NAMALWA (cell line): ENCODE measurements around the gene KCNMA1.

ENCODE experiments used
- DNase-seq: peaks from one replicate; pipeline ENCODE4 v3.0.0-alpha.2; 2015; ENCODE audit warnings: low spot score

Gene KCNMA1

DNA sequence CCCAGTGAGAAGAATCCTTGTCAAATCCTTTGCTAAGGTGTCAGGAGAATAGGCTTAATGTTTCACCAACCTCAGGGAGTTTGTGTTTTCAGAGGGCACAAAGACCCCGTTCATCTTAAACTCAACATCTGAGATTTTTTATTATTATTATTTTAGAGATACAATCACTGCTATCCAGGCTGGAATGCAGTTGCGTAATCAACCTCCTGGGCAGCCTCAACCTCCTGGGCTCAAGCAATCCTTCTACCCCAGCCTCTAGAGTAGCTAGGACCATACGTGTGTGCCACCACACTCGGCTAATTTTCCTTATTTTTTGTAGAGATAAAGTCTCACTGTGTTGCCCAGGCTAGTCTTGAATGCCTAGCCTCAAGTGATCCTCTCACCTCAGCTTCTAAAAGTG, 599.2 kb downstream of the KCNMA1 start:
- no peak for DNase-seq

- DNase-seq, result no peak
Measured at GRCh38 chr10:77037735-77038403, 599.7 kb downstream of the KCNMA1 start.

DNA sequence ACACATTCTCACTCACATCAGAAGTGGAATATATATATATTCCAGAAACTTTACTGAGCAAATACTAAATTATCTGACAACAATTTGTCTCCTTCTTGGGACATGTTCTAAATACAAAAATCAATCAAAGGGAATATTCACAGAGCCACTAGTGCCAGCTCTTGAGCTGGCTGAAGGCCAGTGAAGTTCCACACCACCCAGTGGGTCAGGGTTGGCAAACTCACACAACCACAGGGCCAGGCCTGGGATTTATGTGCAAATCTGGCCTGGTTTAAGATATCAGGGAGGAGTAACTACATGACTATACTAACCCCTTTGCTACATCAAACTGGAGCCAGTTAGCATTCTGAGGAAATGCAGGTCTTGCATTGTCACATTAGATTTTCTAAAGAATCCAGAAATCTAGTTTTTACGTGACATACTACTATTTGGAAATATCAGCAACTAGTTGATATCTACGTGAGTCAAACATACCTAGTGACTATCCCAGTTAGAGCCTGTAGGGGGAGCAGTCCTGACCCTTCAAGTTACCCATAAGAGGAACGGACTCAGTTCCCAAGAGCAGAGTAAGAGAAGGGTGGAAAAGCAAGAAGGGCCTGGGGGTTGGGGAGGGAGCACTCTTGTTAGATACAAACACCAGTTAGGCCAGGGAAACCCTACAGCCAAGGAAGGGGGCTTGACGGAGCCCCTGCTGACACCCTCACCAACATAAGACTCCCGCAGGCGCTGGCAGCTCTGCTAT, 600.4 kb downstream of the KCNMA1 start:
- peak; percentile 5 for DNase-seq

- no peak for DNase-seq
Measured at GRCh38 chr10:77036276-77036675, 601.3 kb downstream of the KCNMA1 start.

DNA sequence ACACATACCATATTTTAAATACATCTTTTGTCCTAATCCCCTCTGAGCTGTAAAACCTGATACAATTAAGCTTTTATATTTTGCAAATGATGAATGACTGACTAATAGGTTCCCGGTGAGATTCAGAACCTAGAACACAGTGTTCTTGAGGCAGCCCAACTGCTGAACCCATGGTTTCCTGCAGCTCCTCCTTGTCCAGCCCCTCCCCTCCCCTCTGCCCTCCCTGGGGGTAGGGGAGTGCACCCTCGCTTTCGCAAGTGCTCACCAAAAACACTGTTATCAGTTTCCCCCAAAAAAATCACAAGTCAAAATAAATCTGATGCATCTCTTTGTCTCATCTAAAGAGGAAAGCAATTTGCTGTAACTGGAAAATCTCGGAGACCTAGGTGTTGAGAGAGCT, 602.8 kb downstream of the KCNMA1 start:
- DNase-seq, result no peak

- no peak for DNase-seq
Measured at GRCh38 chr10:77034240-77034639, 603.4 kb downstream of the KCNMA1 start.

GRCh38 chr10:77032188-77032570, 605.4 kb downstream of the KCNMA1 start:
- no peak for DNase-seq

DNA sequence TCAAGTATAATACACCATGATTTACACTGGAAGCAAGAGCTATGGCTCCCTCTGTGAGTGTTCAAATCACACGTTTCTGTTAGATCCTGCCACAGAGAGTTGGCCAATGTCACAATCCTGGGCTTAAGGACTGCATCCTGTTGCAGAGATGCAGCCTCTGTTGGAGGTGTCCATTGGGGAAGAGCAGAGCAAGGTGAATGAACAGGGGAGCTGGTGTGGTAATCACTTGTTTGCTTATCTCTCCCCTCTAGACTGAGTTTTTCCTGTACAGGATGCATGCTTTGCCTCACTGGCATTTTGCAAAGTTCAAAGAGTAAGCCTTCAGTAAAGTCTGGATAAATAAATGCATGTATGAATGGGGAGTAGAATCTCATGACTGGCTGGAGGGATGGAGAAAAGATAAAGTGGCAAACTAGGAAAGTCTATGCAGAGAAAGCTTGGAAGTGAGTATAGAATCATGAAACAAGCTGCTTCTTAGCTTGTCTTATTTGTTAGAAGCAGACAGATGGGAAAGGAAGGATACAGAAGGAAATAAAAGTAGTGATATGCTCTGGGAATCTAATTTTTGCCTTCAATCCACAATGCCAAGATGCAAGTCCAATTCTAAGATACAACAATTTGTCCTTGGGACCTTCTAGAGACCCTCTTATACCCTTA, 605.9 kb downstream of the KCNMA1 start:
- no peak for DNase-seq

DNA sequence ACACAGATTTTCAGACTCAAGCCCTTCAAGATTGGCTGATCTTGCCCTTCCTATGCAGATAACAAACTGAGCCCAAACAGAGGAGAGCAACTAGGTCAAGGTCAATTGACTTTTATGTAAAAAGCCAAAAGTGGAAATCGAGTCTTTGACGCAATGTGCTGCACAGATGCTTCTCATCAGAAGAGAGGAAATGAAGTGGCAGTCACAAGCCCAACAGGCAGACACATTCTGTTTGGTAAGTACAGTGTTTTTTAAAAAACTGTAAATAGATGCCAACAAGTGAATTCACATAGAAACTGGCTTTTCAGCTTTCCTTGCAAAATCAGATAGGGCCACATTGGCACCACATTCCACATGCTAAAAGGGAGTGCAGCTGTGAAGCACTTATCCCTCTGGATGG, 606.6 kb downstream of the KCNMA1 start:
- no peak for DNase-seq

DNA sequence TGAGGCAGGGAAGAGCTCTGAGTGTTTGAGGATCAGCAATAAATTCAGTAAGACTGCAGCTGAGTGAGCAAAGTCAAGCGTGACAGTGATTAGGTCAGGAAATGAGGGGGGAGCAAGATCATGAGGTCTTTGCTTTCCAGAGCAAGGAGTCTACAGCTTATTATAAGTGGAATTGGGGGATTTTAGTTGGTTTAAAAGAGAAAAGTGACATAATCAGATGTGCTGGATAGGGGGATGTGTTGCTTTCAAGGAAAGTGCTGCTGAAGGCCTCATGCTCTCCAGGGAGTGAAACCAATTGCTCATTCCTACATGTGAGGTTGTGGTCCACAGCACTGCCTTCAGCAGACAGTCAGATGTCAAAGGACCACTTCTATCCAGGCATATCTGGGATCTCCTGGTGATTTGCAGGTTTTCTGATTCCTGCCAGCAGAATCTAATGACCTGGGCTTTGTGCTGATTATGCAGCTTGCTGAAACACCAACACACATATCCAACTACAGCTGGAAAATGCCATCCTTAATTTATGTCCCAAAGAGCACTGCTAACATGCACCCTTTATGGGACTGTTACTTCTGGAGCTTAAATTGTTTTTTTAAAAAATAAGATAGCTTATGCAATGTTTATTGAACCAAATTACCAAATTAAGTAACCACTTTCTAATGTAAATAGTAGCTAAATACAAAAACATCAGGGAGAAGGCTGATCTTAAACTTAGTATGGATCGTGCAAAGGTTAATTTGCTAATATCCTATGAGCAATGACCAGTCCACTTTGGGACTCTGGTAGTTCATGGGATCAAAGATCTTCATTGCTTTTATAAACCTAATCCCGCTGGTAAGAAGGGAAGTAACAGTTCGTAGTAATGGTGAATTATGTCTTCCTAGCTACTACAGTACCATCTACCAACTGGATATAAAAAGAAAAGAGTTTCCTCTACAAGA, 607.6 kb downstream of the KCNMA1 start:
- no peak for DNase-seq

GRCh38 chr10:77028042-77028441, 609.6 kb downstream of the KCNMA1 start:
- DNase-seq, result no peak

GRCh38 chr10:77027576-77027975, 610.0 kb downstream of the KCNMA1 start:
- no peak for DNase-seq

GRCh38 chr10:77027141-77027540, 610.5 kb downstream of the KCNMA1 start:
- no peak for DNase-seq

GRCh38 chr10:77026148-77026547, 611.5 kb downstream of the KCNMA1 start:
- no peak for DNase-seq

DNA sequence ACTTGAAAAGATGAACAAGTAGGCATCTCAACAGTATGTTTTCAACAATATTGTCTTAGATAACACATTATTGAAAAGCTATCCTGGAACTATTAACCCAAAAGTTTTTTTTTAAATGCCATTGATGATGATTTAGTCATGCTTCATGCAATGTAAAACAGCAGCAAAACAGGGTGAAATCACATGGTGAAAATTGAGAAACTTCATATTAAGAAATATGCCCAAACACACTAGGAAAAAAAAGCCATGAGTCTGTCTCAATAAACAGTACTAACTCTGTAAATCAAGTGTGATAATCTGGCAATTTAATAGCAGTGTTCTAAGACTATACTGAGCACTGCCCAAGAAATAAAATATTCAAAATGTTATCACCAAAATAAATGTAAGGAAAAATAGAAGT, 613.1 kb downstream of the KCNMA1 start:
- no peak for DNase-seq

- no peak for DNase-seq
Measured at GRCh38 chr10:77023396-77023795, 614.2 kb downstream of the KCNMA1 start.

GRCh38 chr10:77022671-77023070, 614.9 kb downstream of the KCNMA1 start:
- no peak for DNase-seq

DNA sequence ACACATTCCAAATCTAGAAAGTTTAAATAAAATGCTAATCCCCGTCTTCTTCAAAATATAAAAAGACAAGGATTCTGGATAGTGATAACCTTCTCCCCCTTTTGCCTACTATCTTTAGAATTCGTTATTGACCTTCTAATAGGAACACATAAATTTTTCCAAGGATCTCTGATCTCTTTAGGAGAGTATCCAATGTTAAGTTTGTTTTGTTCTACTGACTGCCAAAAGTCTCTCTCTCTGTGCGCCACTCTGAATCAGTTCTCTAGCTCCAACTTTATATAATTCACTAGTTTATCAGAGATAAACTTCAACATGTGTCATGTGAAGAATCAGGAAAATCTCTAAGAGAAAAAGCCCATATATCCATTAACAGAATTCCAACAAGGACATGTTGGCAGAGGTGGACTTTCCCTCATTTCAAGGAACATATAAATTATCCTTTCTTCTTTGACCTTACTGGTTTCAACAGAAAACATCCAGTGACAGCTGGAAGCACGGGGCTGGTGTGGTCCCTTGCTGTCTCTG, 615.6 kb downstream of the KCNMA1 start:
- no peak for DNase-seq

DNA sequence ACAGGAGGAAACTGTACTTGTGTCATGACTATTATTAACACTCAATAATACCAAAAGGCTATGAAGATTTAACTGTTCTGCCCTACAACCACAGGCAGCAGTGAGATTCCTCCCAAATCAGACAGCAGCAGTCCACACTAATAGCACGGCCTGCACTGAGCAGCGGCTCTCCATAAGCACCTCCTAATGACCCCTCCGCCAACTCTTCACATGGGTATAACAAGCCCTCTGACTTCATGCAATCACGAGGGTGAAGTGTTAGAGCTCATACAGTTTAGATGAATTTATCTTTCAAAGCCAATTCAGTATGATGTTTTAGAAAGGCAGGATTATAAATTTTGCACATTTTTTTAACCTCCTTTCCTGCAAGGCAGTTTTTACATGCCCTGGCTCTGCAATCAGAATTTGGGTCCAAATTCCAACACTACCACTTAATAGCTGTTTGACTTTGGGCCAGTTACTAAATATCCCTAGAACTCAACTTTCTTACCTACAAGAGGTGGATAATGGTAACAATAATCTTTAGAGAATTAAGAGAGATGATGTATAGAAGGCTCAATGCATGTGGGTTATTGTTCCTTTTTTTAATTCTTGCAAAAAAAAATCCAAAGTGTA, 617.1 kb downstream of the KCNMA1 start:
- DNase-seq, result no peak

DNA sequence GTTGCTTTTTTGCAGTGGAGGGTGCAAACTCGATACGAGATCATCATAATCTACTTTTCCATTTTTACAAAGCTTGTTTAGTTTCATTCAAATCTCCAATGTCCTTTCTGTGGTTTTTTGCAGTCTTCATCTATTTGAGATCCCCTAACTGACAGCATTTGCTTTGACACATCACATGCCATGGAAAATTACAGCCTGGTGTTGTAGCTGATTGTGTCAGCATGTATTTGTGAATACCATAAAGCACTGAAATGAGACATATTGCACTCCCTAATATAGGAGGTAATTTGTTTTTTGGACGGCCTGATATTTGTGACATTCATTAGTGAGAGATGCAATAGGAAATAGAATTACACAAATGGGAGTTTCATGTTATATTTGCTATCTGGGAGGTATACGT, 620.8 kb downstream of the KCNMA1 start:
- DNase-seq, result no peak

GRCh38 chr10:77016278-77016815, 621.3 kb downstream of the KCNMA1 start:
- no peak for DNase-seq
